HepG2 (cell line): Measurements from ENCODE around the gene IFNA1. TPM values are rescaled to one million over a fixed set of nuclear protein-coding genes. Genes with fewer than 3 reads are reported as not detected.
A peak's percentile ranks its signal among the peaks of the same experiment; 100 is the strongest.

Experiments
- ATAC-seq: fragments of 200-7000 bp; cut with Tn5 transposase; 3 replicates; pipeline ENCODE4 v1.9.1; 2020; ENCODE audit warnings: mild to moderate bottlenecking, moderate library complexity
- BruUV-seq: library from RNA; stranded (reverse); fragments of 400-500 nt; replicated peaks from 2 replicates; lab custom pipeline; 2021; lab: Mats Ljungman, UMichigan
- CTCF ChIA-PET: fragments of 300-600 bp; formaldehyde crosslinking; extraction: SDS; loops from one replicate; lab custom pipeline; 2021; ENCODE audit warnings: low total read pairs, inconsistent platforms, low intra/inter-chr PET ratio; lab: Yijun Ruan, JAX
- POLR2A ChIA-PET: fragments of 350-600 bp; sonication (Branson Sonifier 250); formaldehyde crosslinking; loops from one replicate; lab custom pipeline; 2020; ENCODE audit warnings: antibody characterized with exemption, inconsistent platforms; lab: Yijun Ruan, JAX
- DNase-seq: peaks from one replicate; pipeline ENCODE4 v3.0.0-alpha.2; 2015; ENCODE audit warnings: low spot score
- FAIRE-seq: peaks from 3 replicates; lab custom pipeline; 2011; peaks lifted over from hg19 to GRCh38; lab: Jason Lieb, UNC
- H2AFZ ChIP-seq: one replicate; pipeline ENCODE4 v1.6.1; 2011; ENCODE audit warnings: low read length, inconsistent platforms
- H3K27ac ChIP-seq: fragments of 300-600 bp; 3 replicates; pipeline ENCODE4 v1.8.0; 2011; ENCODE audit warnings: mixed run types, mild to moderate bottlenecking, mixed read lengths, low read length, inconsistent platforms; ENCODE audit not compliant: insufficient read depth; ENCODE audit errors: extremely low read length
- H3K27me3 ChIP-seq, 2 experiments: fragments of 200-600 bp in 1 of 2; 2 replicates in 1 of 2; 3 replicates in 1 of 2; pipeline versions ENCODE4 v1.6.0 to v1.8.0; 2011; ENCODE audit warnings: low read length in 2 of 2, mild to moderate bottlenecking in 2 of 2, moderate library complexity in 2 of 2, inconsistent platforms in 1 of 2; ENCODE audit not compliant: insufficient read depth in 2 of 2, control insufficient read depth in 1 of 2
- H3K36me3 ChIP-seq, 2 experiments: fragments of 200-600 bp in 1 of 2; replicated peaks in 1 of 2; 2 replicates in 1 of 2; 3 replicates in 1 of 2; pipeline versions ENCODE4 v1.5.1 to v1.8.0; 2011; ENCODE audit warnings: low read length in 2 of 2, inconsistent platforms in 1 of 2; ENCODE audit not compliant: insufficient read depth in 2 of 2, control insufficient read depth in 1 of 2
- H3K4me1 ChIP-seq: 2 replicates; pipeline ENCODE4 v1.5.1; 2012; ENCODE audit warnings: low read length, inconsistent platforms; ENCODE audit not compliant: insufficient read depth
- H3K4me2 ChIP-seq: 2 replicates; pipeline ENCODE4 v1.6.0; 2011; ENCODE audit warnings: low read depth, low read length, inconsistent platforms
- H3K4me3 ChIP-seq, 3 experiments: fragments of 200-600 bp in 1 of 3; sonication (generic), shearing (Covaris generic) in 1 of 3; replicated peaks in 1 of 3; 2 replicates each; pipeline ENCODE4 v1.5.1; 2011 to 2016; ENCODE audit warnings: low read length in 3 of 3, inconsistent platforms in 2 of 3, low read depth in 2 of 3, mild to moderate bottlenecking in 2 of 3, control low read depth in 1 of 3, mixed read lengths in 1 of 3; ENCODE audit not compliant: insufficient read depth in 1 of 3
- H3K79me2 ChIP-seq: one replicate; pipeline ENCODE4 v1.6.1; 2011; ENCODE audit warnings: low read length, inconsistent platforms; ENCODE audit not compliant: insufficient read depth
- H3K9ac ChIP-seq: 2 replicates; pipeline ENCODE4 v1.6.0; 2011; ENCODE audit warnings: mild to moderate bottlenecking, low read depth, low read length, inconsistent platforms; ENCODE audit not compliant: insufficient read depth
- H3K9me3 ChIP-seq: 2 replicates; pipeline ENCODE4 v1.5.1; 2012; ENCODE audit warnings: mild to moderate bottlenecking, low read length
- H4K20me1 ChIP-seq: 2 replicates; pipeline ENCODE4 v1.6.0; 2011; ENCODE audit warnings: inconsistent platforms, mild to moderate bottlenecking, low read length, moderate library complexity; ENCODE audit not compliant: insufficient read depth
- HDAC6 ChIP-seq: fragments of 200-600 bp; sonication (generic); IDR thresholded peaks from 2 replicates; pipeline ENCODE4 v1.7.0; 2017; ENCODE audit warnings: mild to moderate bottlenecking, antibody characterized with exemption, low read length, low read depth
- HOXA3 ChIP-seq: sonication (generic); formaldehyde crosslinking; IDR thresholded peaks from 2 replicates; pipeline ENCODE4 v1.5.0; 2020; ENCODE audit warnings: missing genetic modification reagents
- KAT2B ChIP-seq: fragments of 150-350 bp; IDR thresholded peaks from 2 replicates; pipeline ENCODE4 v1.6.1; 2014; ENCODE audit warnings: low read depth, low read length, borderline replicate concordance
- MIXL1 ChIP-seq: IDR thresholded peaks from 2 replicates; pipeline ENCODE4 v1.6.1; 2016
- MTF1 ChIP-seq: sonication (generic); formaldehyde crosslinking; IDR thresholded peaks from 2 replicates; pipeline ENCODE4 v1.5.0; 2020; ENCODE audit warnings: missing genetic modification reagents
- RFX3 ChIP-seq: IDR thresholded peaks from 2 replicates; pipeline ENCODE4 v1.6.1; 2016; ENCODE audit warnings: missing biosample characterization, missing genetic modification reagents
- SNAI1 ChIP-seq: sonication (generic); formaldehyde crosslinking; IDR thresholded peaks from 2 replicates; pipeline ENCODE4 v1.5.0; 2020; ENCODE audit warnings: mild to moderate bottlenecking, missing genetic modification reagents, borderline replicate concordance
- ZBTB8A ChIP-seq: sonication (generic); formaldehyde crosslinking; IDR thresholded peaks from 2 replicates; pipeline ENCODE4 v1.4.0; 2020; ENCODE audit warnings: mild to moderate bottlenecking, low read depth, missing genetic modification reagents, borderline replicate concordance
- ZFP90 ChIP-seq: sonication (generic); formaldehyde crosslinking; IDR thresholded peaks from 2 replicates; pipeline ENCODE4 v1.8.0; 2022; ENCODE audit warnings: missing genetic modification reagents, mild to moderate bottlenecking, inconsistent platforms, borderline replicate concordance
- ZNF138 ChIP-seq: sonication (generic); formaldehyde crosslinking; IDR thresholded peaks from 2 replicates; pipeline ENCODE4 v1.5.0; 2020; ENCODE audit warnings: mild to moderate bottlenecking, low read depth, missing genetic modification reagents
- ZNF256 ChIP-seq: sonication (generic); formaldehyde crosslinking; conservative IDR thresholded peaks from 2 replicates; pipeline ENCODE4 v1.4.0; 2020; ENCODE audit warnings: missing genetic modification reagents
- ZNF367 ChIP-seq: sonication (generic); formaldehyde crosslinking; IDR thresholded peaks from 2 replicates; pipeline ENCODE4 v1.4.0; 2020; ENCODE audit warnings: missing genetic modification reagents, borderline replicate concordance
- ZNF773 ChIP-seq: sonication (generic); formaldehyde crosslinking; IDR thresholded peaks from 2 replicates; pipeline ENCODE4 v1.4.0; 2020; ENCODE audit warnings: missing genetic modification reagents, borderline replicate concordance
- WGBS: methylation state at CpG from one replicate; pipeline ENCODE4 v1.1.6; 2017; ENCODE audit warnings: low lambda C conversion rate; 5-methylcytosine and 5-hydroxymethylcytosine counted together
- in situ Hi-C: cut with HindIII; loops from 2 replicates; pipeline ENCODE4 v1.10.0; 2017; ENCODE audit warnings: low pct_unique_long_range_greater_than_20kb; ENCODE audit not compliant: extremely low pct_ligation_motif_present
- intact Hi-C: fragments of 100-400 bp; cut with micrococcal nuclease; formaldehyde crosslinking; loops from one replicate; pipeline ENCODE4 v1.10.0; 2022; ENCODE audit not compliant: unreplicated experiment
- polyA plus RNA-seq, 8 experiments: library from polyadenylated mRNA; depleted of rRNA in 3 of 8; stranded (reverse) in 7 of 8; unstranded in 1 of 8; fragments of >200 nt; fragmentation: Illumina TruSeq in 4 of 8; extraction: Trizol in 4 of 8; gene quantifications; 2 replicates each; pipeline versions ENCODE4 v1.2.1 to v1.2.3, GENCODE V29; 2011 to 2016; ENCODE audit warnings: low read depth in 4 of 8, missing spikeins in 1 of 8, mixed read lengths in 1 of 8; ENCODE audit not compliant: insufficient read depth in 1 of 8
- total RNA-seq, 5 experiments: library from RNA; depleted of rRNA; stranded (reverse); fragments of >200 nt; fragmentation: Illumina TruSeq; extraction: Trizol; gene quantifications; 2 replicates each; pipeline ENCODE4 v1.2.3, GENCODE V29; 2016; ENCODE audit warnings: low read depth in 1 of 5
- TF ChIP-seq, protein P1 (sequence below): sonication (generic); formaldehyde crosslinking; IDR thresholded peaks from 2 replicates; pipeline ENCODE4 v1.5.1; 2020; ENCODE audit warnings: missing genetic modification reagents, mild to moderate bottlenecking, borderline replicate concordance
- TF ChIP-seq, protein P2 (sequence below): sonication (generic); formaldehyde crosslinking; IDR thresholded peaks from 2 replicates; pipeline ENCODE4 v1.8.0; 2022; ENCODE audit warnings: mild to moderate bottlenecking, missing genetic modification reagents, moderate library complexity
- TF ChIP-seq, protein P3 (sequence below): sonication (generic); formaldehyde crosslinking; IDR thresholded peaks from 2 replicates; pipeline ENCODE4 v1.8.0; 2022; ENCODE audit warnings: mild to moderate bottlenecking, missing genetic modification reagents, borderline replicate concordance
- TF ChIP-seq, protein P4 (sequence below): sonication (generic); formaldehyde crosslinking; conservative IDR thresholded peaks from 2 replicates; pipeline ENCODE4 v1.4.0; 2020; ENCODE audit warnings: missing genetic modification reagents

The IFNA1 gene
- total and polyA plus RNA-seq, 2 of the 13 experiments (the other 11 are each of a cell fraction or from before 2014, with no cell fraction given): not detected

DNA sequence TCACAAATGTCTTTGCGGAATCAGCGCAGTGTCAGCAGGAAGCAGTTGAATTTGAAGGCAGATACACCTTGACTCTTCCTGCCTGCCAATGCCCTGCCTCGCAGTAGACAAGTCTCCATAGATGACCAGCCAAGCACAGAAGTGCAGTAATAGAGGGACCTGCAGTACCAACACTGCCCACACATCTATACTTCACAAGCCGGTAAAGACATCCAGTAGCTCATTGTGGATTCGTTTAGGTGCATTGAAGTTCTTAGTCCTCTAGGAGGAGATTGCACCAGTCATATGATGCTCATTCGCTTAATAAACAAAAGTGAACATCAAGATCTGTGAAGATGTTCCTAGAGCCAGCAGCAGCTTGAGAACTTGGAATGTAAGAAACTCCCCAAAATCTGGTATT is 48.0 kb upstream of the IFNA1 start:
- H3K9me3 ChIP-seq: no peaks in the 10 kb centered on the region
- no peak overlapping the region for H3K4me3 ChIP-seq
- 39% methylated on average over 5 of the region's 6 CpGs for WGBS
- peak; percentile 99 for ATAC-seq
- BruUV-seq: no TSS peak
- H3K4me1 ChIP-seq: no peaks in the 10 kb centered on the region
- H3K4me2 ChIP-seq: no peak overlapping the region
- ChIA-PET POLR2A (no interaction called here), CTCF (no interaction called here)
- no peak overlapping the region for H3K9ac ChIP-seq
- intact Hi-C loops (loop anchor here (1.0 kb wide), 1 partner anchor 57 kb away; the partner anchor contains the start of gene KLHL9), in situ Hi-C loops (no loop called here)
- no peak overlapping the region for H3K27ac ChIP-seq
- FAIRE-seq: peak; percentile 75
- DNase-seq: peak; percentile 56
- no peak overlapping the region for H2AFZ ChIP-seq
- H3K36me3 ChIP-seq: no peaks in the 10 kb centered on the region
- H3K27me3 ChIP-seq: peaks cover 0 to 1% of the 10 kb centered on the region in 2 experiments; a peak in 1 of 5 replicates
- H4K20me1 ChIP-seq: no peaks in the 10 kb centered on the region
- H3K79me2 ChIP-seq: no peaks in the 10 kb centered on the region
- no peak for TF ChIP-seq RFX3 (CRISPR knock-in tag)
- TF ChIP-seq, protein P1, sequence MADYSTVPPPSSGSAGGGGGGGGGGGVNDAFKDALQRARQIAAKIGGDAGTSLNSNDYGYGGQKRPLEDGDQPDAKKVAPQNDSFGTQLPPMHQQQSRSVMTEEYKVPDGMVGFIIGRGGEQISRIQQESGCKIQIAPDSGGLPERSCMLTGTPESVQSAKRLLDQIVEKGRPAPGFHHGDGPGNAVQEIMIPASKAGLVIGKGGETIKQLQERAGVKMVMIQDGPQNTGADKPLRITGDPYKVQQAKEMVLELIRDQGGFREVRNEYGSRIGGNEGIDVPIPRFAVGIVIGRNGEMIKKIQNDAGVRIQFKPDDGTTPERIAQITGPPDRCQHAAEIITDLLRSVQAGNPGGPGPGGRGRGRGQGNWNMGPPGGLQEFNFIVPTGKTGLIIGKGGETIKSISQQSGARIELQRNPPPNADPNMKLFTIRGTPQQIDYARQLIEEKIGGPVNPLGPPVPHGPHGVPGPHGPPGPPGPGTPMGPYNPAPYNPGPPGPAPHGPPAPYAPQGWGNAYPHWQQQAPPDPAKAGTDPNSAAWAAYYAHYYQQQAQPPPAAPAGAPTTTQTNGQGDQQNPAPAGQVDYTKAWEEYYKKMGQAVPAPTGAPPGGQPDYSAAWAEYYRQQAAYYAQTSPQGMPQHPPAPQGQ (CRISPR knock-in tag): no peak
- TF ChIP-seq, protein P2, sequence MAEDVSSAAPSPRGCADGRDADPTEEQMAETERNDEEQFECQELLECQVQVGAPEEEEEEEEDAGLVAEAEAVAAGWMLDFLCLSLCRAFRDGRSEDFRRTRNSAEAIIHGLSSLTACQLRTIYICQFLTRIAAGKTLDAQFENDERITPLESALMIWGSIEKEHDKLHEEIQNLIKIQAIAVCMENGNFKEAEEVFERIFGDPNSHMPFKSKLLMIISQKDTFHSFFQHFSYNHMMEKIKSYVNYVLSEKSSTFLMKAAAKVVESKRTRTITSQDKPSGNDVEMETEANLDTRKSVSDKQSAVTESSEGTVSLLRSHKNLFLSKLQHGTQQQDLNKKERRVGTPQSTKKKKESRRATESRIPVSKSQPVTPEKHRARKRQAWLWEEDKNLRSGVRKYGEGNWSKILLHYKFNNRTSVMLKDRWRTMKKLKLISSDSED (CRISPR knock-in tag): no peak
- no peak for TF ChIP-seq MIXL1 (CRISPR knock-in tag)
- TF ChIP-seq HOXA3 (CRISPR knock-in tag): no peak
- no peak for TF ChIP-seq HDAC6
- TF ChIP-seq ZNF367 (CRISPR knock-in tag): no peak
- no peak for TF ChIP-seq ZNF138
- TF ChIP-seq, protein P3, sequence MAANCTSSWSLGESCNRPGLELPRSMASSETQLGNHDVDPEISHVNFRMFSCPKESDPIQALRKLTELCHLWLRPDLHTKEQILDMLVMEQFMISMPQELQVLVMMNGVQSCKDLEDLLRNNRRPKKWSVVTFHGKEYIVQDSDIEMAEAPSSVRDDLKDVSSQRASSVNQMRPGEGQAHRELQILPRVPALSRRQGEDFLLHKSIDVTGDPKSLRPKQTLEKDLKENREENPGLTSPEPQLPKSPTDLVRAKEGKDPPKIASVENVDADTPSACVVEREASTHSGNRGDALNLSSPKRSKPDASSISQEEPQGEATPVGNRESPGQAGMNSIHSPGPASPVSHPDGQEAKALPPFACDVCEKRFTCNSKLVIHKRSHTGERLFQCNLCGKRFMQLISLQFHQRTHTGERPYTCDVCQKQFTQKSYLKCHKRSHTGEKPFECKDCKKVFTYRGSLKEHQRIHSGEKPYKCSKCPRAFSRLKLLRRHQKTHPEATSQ (CRISPR knock-in tag): no peak
- TF ChIP-seq, protein P4, sequence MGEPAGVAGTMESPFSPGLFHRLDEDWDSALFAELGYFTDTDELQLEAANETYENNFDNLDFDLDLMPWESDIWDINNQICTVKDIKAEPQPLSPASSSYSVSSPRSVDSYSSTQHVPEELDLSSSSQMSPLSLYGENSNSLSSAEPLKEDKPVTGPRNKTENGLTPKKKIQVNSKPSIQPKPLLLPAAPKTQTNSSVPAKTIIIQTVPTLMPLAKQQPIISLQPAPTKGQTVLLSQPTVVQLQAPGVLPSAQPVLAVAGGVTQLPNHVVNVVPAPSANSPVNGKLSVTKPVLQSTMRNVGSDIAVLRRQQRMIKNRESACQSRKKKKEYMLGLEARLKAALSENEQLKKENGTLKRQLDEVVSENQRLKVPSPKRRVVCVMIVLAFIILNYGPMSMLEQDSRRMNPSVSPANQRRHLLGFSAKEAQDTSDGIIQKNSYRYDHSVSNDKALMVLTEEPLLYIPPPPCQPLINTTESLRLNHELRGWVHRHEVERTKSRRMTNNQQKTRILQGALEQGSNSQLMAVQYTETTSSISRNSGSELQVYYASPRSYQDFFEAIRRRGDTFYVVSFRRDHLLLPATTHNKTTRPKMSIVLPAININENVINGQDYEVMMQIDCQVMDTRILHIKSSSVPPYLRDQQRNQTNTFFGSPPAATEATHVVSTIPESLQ: no peak
- TF ChIP-seq MTF1: no peak
- no peak for TF ChIP-seq SNAI1 (CRISPR knock-in tag)
- TF ChIP-seq ZNF773 (CRISPR knock-in tag): no peak
- TF ChIP-seq ZNF256 (CRISPR knock-in tag): no peak
- no peak for TF ChIP-seq KAT2B
- TF ChIP-seq ZBTB8A (CRISPR knock-in tag): no peak
- TF ChIP-seq ZFP90 (CRISPR knock-in tag): no peak
